GM12891 (cell line): ENCODE measurements around the gene AK4.

Experiments used
- PAX5 ChIP-seq: IDR thresholded peaks from 2 replicates; pipeline ENCODE4 v1.6.1; 2011; ENCODE audit warnings: low read length, moderate library complexity, mild to moderate bottlenecking; ENCODE audit not compliant: insufficient read depth, severe bottlenecking
- POLR2A ChIP-seq: IDR thresholded peaks from 2 replicates; pipeline ENCODE4 v1.6.1; 2011; ENCODE audit warnings: low read depth, low read length, control low read depth
- POLR2AphosphoS5 ChIP-seq: IDR thresholded peaks from 2 replicates; pipeline ENCODE4 v1.6.1; 2011; ENCODE audit warnings: low read depth, low read length, control low read depth
- POU2F2 ChIP-seq: IDR thresholded peaks from 2 replicates; pipeline ENCODE4 v1.6.1; 2011; ENCODE audit warnings: low read depth, mild to moderate bottlenecking, control low read depth, low read length, moderate library complexity
- SPI1 ChIP-seq: IDR thresholded peaks from 2 replicates; pipeline ENCODE4 v1.6.1; 2011; ENCODE audit warnings: low read depth, low read length, control low read depth
- TAF1 ChIP-seq: IDR thresholded peaks from 2 replicates; pipeline ENCODE4 v1.6.1; 2011; ENCODE audit warnings: low read depth, low read length, control low read depth

DNA sequence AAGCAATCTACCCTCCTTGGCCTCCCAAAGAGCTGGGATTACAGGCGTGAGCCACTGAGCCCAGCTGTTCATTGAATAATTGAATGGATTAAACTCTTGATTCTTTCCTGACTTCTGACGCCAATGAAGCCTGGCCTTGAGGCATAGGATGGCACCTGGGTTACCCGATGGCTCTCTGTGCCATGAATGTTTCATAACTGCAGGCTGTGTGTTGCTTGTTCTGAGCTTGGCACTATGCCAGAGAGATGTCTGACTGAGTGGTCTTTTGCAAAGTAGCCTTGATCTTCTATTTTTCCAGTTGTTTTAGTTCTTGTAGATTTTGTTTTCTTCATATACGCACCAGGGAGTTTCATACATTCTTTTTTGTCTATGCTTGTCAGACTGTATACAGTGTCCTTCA lies 38.5 kb upstream of the AK4 start:
- TF ChIP-seq POLR2AphosphoS5 (no peak), TAF1 (no peak), POLR2A (no peak), POU2F2 (no peak), PAX5 (no peak), SPI1 (no peak)
